ENCODE data around the gene ZNF423.

GRCh38 chr16:49799172-49799571 lies 56.7 kb downstream of the ZNF423 start:
- TF ChIP-seq POLR2AphosphoS5 (IDR thresholded peaks at IDR 0.05; ENCODE audit: low read depth, low read length) (no peak), TAF1 (IDR thresholded peaks at IDR 0.05; ENCODE audit: borderline replicate concordance, insufficient read depth, low read length) (no peak), REST (IDR thresholded peaks at IDR 0.05; ENCODE audit: insufficient read depth in 1 of 2, low read depth in 2 of 2, low read length in 2 of 2) (no peak), FOXP2 (optimal IDR thresholded peaks at IDR 0.05; ENCODE audit: borderline replicate concordance, extremely low read depth, extremely low read length, insufficient read depth) (no peak)

All from PFSK-1 (cell line).